PC-9 (cell line): Measurements from ENCODE around the gene CRNKL1. TPM values are rescaled to one million over a fixed set of nuclear protein-coding genes. Genes with fewer than 3 reads are reported as not detected.
A peak's percentile ranks its signal among the peaks of the same experiment; 100 is the strongest.

Source experiments
- Bru-seq: library from RNA; stranded (reverse); fragments of 400-500 nt; gene quantifications from one replicate; lab custom pipeline; 2021; lab: Mats Ljungman, UMichigan
- BruChase-seq, 2 experiments: library from RNA; stranded (reverse); fragments of 400-500 nt; gene quantifications; one replicate each; lab custom pipeline; 2021; lab: Mats Ljungman, UMichigan
- BruUV-seq: library from RNA; stranded (reverse); fragments of 400-500 nt; replicated peaks from 2 replicates; lab custom pipeline; 2021; lab: Mats Ljungman, UMichigan
- CTCF ChIA-PET: fragments of 300-600 bp; sonication (Branson Sonifier 250); formaldehyde crosslinking; loops from one replicate; lab custom pipeline; 2022; ENCODE audit warnings: antibody characterized with exemption; lab: Charles Lee
- POLR2A ChIA-PET: fragments of 300-600 bp; sonication (Branson Sonifier 250); formaldehyde crosslinking; loops from one replicate; lab custom pipeline; 2022; ENCODE audit warnings: antibody characterized with exemption; ENCODE audit not compliant: unreplicated experiment; lab: Charles Lee
- DNase-seq, 2 experiments: peaks; one replicate each; pipeline versions ENCODE4 v3.0.0 to v3.0.0-alpha.2; 2015 to 2022; ENCODE audit warnings: mixed read lengths in 1 of 2
- H2AFZ ChIP-seq: fragments of 200-600 bp; sonication (generic); 2 replicates; pipeline ENCODE4 v1.8.1; 2017; ENCODE audit warnings: antibody characterized with exemption
- H3F3A ChIP-seq: fragments of 200-600 bp; sonication (generic); 2 replicates; pipeline ENCODE4 v1.8.1; 2017; ENCODE audit warnings: antibody characterized with exemption, mild to moderate bottlenecking, low read depth; ENCODE audit not compliant: insufficient read depth
- H3K27ac ChIP-seq: fragments of 200-600 bp; sonication (generic); 2 replicates; pipeline ENCODE4 v1.6.1; 2016; ENCODE audit warnings: mixed run types
- H3K27me3 ChIP-seq: fragments of 200-600 bp; sonication (generic); 2 replicates; pipeline ENCODE4 v1.6.1; 2016; ENCODE audit warnings: low read depth, mixed run types; ENCODE audit not compliant: insufficient read depth
- H3K36me3 ChIP-seq: fragments of 200-600 bp; sonication (generic); 2 replicates; pipeline ENCODE4 v1.6.1; 2016; ENCODE audit warnings: low read depth, mixed run types
- H3K4me1 ChIP-seq: fragments of 200-600 bp; sonication (generic); replicated peaks from 2 replicates; pipeline ENCODE4 v1.6.1; 2016; ENCODE audit warnings: mixed run types; ENCODE audit not compliant: insufficient read depth
- H3K4me2 ChIP-seq: fragments of 200-600 bp; sonication (generic); 2 replicates; pipeline ENCODE4 v1.6.1; 2017; ENCODE audit warnings: mixed run types
- H3K4me3 ChIP-seq: fragments of 200-600 bp; sonication (generic); 2 replicates; pipeline ENCODE4 v1.6.1; 2016; ENCODE audit warnings: mixed run types
- H3K79me2 ChIP-seq: fragments of 200-600 bp; sonication (generic); 2 replicates; pipeline ENCODE4 v1.6.1; 2017; ENCODE audit warnings: low read depth, mixed run types
- H3K9me2 ChIP-seq: fragments of 200-600 bp; sonication (generic); 2 replicates; pipeline ENCODE4 v1.8.1; 2017; ENCODE audit warnings: mild to moderate bottlenecking; ENCODE audit not compliant: insufficient read depth
- H3K9me3 ChIP-seq: fragments of 200-600 bp; sonication (generic); 2 replicates; pipeline ENCODE4 v1.8.1; 2016; ENCODE audit warnings: low read depth; ENCODE audit not compliant: insufficient read depth
- H4K20me1 ChIP-seq: fragments of 200-600 bp; sonication (generic); 2 replicates; pipeline ENCODE4 v1.8.1; 2017; ENCODE audit not compliant: insufficient read depth
- CTCF ChIP-seq: fragments of 200-600 bp; sonication (generic); conservative IDR thresholded peaks from 2 replicates; pipeline ENCODE4 v1.6.1; 2017; ENCODE audit warnings: mixed run types, antibody characterized with exemption, mild to moderate bottlenecking, moderate library complexity
- EZH2 ChIP-seq: fragments of 200-600 bp; sonication (generic); IDR thresholded peaks from 2 replicates; pipeline ENCODE4 v1.8.0; 2017; ENCODE audit warnings: antibody characterized with exemption, low read depth
- intact Hi-C: fragments of 100-400 bp; cut with micrococcal nuclease; formaldehyde crosslinking; loops from one replicate; pipeline ENCODE4 v1.10.0; 2022; ENCODE audit not compliant: unreplicated experiment
- long read RNA-seq: library from polyadenylated mRNA; stranded (forward); transcript quantifications from one replicate; pipeline ENCODE4 v2.0.0, GENCODE V29; 2022
- total RNA-seq: library from RNA; stranded (reverse); gene quantifications from 2 replicates; pipeline ENCODE4 v1.2.3, GENCODE V29; 2021

Gene CRNKL1
- 24.8 and 33.0 TPM in 2 replicates for total RNA-seq
- percentile 81 among the genes with signal in this experiment for Bru-seq, nascent RNA
- BruChase-seq, experiment 1, labeled RNA remaining after a 2-hour chase: percentile 84 among the genes with signal in this experiment
- percentile 89 among the genes with signal in this experiment for BruChase-seq, experiment 2, labeled RNA remaining after a 6-hour chase
- long read RNA-seq, full-length matches to known transcripts: 53 of 62 reads
- long read RNA-seq, partial matches to known transcripts: 5 of 62 reads
- long read RNA-seq, other reads (novel, unspliced or antisense): 4 of 62 reads

DNA sequence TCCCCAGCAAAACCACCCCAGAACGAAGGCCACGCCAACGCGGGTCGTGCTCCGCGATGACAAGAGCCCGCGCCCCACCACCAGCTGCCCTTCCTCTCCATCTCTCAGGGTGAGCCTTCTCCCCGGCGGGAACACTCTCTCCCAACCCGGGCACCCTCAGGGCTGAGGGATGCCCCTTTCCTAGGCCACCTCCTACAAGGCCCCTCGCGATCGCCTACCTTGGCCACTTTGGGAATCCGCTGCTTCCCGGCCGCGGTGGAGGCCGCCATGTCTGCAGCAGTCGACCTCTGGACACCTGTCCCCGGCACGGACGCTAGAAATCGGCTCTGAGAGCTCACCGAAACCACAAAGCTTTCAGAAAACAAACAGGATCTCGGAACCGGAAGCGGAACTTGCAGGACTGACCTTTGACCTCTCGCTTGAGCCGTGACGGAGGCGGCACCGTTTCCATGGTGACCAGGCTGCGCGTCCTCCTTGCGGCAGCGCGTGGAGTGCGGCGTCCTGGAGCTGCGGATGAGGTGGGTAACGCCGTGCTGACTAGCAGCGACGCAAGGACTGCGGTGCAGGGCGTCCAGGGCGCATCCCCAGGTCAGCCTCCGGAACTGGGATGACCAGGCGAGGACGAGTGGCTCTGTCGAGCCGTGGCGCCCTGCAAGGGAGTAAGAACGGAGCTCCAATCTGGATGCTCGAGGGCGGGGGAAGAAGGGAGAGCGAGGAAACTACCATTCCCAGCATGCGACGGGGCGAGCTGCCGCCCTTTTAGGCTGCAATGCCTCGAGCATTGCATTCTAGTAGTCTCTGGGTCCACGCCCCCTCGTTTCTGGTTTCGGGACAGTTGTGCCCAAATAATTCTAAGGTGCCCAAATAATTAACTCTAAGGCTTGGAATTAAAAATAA is at the start of gene CRNKL1, which contains the start of gene CFAP61:
TSS of gene CRNKL1 (minus strand) at position 393 of the 897 bp plus-strand sequence. CDS start at position 269, 124 bp downstream.
TSS of gene CFAP61 (plus strand) at position 459 of the 897 bp plus-strand sequence. CDS start 4,122 bp downstream, outside the sequence.
- DNase-seq: peak; percentile 92 to 96
- peak within 1 kb of the TSS; percentile 100 for H3K4me2 ChIP-seq
- TF ChIP-seq CTCF (no peak), EZH2 (no peak)
- peaks cover 2% of the 10 kb centered on the region; the same call in 1 of the 2 replicates for H4K20me1 ChIP-seq
- no TSS peak for BruUV-seq
- peaks cover 10% of the 10 kb centered on the region for H3K4me1 ChIP-seq
- H3K79me2 ChIP-seq: peaks cover 24% of the 10 kb centered on the region
- H3F3A ChIP-seq: no peaks in the 10 kb centered on the region
- peaks cover 31% of the 10 kb centered on the region for H3K36me3 ChIP-seq
- H3K9me2 ChIP-seq: no peaks in the 10 kb centered on the region
- ChIA-PET CTCF (interaction anchor here (0.6 kb wide), 1 partner anchor 59 kb away, joined by 3 read pairs; no protein-coding TSS in a partner anchor), POLR2A (interaction anchor here (0.6 to 1.0 kb wide), 8 partner anchors 14 to 1250 kb away, joined by 3 to 8 read pairs (median 3); partner anchors contain the start of gene NAA20)
- peak within 1 kb of the TSS; percentile 74 for H3K27ac ChIP-seq
- H2AFZ ChIP-seq: peak within 1 kb of the TSS; percentile 98
- intact Hi-C loops: loop anchor here (5.0 kb wide), 2 partner anchors 35 to 660 kb away; partner anchors contain the start of genes NAA20 and RALGAPA2
- H3K9me3 ChIP-seq: no peaks in the 10 kb centered on the region
- H3K27me3 ChIP-seq: no peaks in the 10 kb centered on the region
- peak within 1 kb of the TSS; percentile 94 for H3K4me3 ChIP-seq

- Histone ChIP-seq H3K4me2 (no peak overlapping the region), H2AFZ (no peak overlapping the region), H3K9me2 (no peaks in the 10 kb centered on the region), H3F3A (no peaks in the 10 kb centered on the region), H3K4me3 (no peak overlapping the region), H3K27ac (no peak overlapping the region), H3K79me2 (no peaks in the 10 kb centered on the region), H4K20me1 (no peaks in the 10 kb centered on the region), H3K4me1 (no peaks in the 10 kb centered on the region), H3K27me3 (peaks cover 60% of the 10 kb centered on the region), H3K9me3 (no peaks in the 10 kb centered on the region), H3K36me3 (no peaks in the 10 kb centered on the region)
- DNase-seq: no peak
- ChIA-PET POLR2A (no interaction called here), CTCF (no interaction called here)
- intact Hi-C loops: no loop called here
- no TSS peak for BruUV-seq
- TF ChIP-seq CTCF: no peak
- TF ChIP-seq EZH2: no peak
Measured at GRCh38 chr20:20100881-20101280, 48.6 kb upstream of the CRNKL1 start.

- Histone ChIP-seq H3K4me1 (no peaks in the 10 kb centered on the region), H3K4me3 (no peak overlapping the region), H3F3A (no peaks in the 10 kb centered on the region), H4K20me1 (no peaks in the 10 kb centered on the region), H3K27me3 (peaks cover 48% of the 10 kb centered on the region), H3K9me2 (no peaks in the 10 kb centered on the region), H3K36me3 (no peaks in the 10 kb centered on the region), H3K9me3 (no peaks in the 10 kb centered on the region), H2AFZ (no peak overlapping the region), H3K79me2 (no peaks in the 10 kb centered on the region), H3K4me2 (no peak overlapping the region), H3K27ac (no peak overlapping the region)
- no peak for TF ChIP-seq CTCF
- TF ChIP-seq EZH2: no peak
- BruUV-seq: no TSS peak
- DNase-seq: no peak
- intact Hi-C loops: no loop called here
- CTCF ChIA-PET: no interaction called here
- POLR2A ChIA-PET: no interaction called here
Measured at GRCh38 chr20:20096421-20096820, 44.2 kb upstream of the CRNKL1 start.
